Measurements from ENCODE around the gene ALDH5A1. TPM values are rescaled to one million over a fixed set of nuclear protein-coding genes. Genes with fewer than 3 reads are reported as not detected.

Gene ALDH5A1
- total RNA-seq, 2 donors from 2014 or later, result 13.9 to 18.3 TPM

Other genes with a start within 250 kb of the ALDH5A1 start
- 1 to 10 TPM; 1.7 to 2.1 TPM for gene DCDC2, start 136.9 kb upstream of the ALDH5A1 start, total RNA-seq
- 10 to 100 TPM; 26.1 to 26.2 TPM for gene MRS2, start 92.0 kb upstream of the ALDH5A1 start, total RNA-seq
- gene GPLD1, start 5.4 kb upstream of the ALDH5A1 start, total RNA-seq, result under 1 TPM; 0.49 to 0.98 TPM
- gene KIAA0319, start 151.2 kb downstream of the ALDH5A1 start, total RNA-seq, result under 1 TPM; 0.24 to 0.95 TPM
- 100 to 1,000 TPM; 151 to 362 TPM for gene TDP2, start 171.9 kb downstream of the ALDH5A1 start, total RNA-seq
- gene ACOT13, start 172.1 kb downstream of the ALDH5A1 start, total RNA-seq, result 10 to 100 TPM; 41.2 to 51.1 TPM
- 10 to 100 TPM; 70.0 to 84.9 TPM for gene C6orf62, start 224.2 kb downstream of the ALDH5A1 start, total RNA-seq